ENCODE measurements around the gene PRKCQ.
"Not testable (repeated sequence)": the region's sequence is repeated elsewhere in the genome, so short reads cannot be mapped to it uniquely, and the experiment has no call there.

PRKCQ gene

DNA sequence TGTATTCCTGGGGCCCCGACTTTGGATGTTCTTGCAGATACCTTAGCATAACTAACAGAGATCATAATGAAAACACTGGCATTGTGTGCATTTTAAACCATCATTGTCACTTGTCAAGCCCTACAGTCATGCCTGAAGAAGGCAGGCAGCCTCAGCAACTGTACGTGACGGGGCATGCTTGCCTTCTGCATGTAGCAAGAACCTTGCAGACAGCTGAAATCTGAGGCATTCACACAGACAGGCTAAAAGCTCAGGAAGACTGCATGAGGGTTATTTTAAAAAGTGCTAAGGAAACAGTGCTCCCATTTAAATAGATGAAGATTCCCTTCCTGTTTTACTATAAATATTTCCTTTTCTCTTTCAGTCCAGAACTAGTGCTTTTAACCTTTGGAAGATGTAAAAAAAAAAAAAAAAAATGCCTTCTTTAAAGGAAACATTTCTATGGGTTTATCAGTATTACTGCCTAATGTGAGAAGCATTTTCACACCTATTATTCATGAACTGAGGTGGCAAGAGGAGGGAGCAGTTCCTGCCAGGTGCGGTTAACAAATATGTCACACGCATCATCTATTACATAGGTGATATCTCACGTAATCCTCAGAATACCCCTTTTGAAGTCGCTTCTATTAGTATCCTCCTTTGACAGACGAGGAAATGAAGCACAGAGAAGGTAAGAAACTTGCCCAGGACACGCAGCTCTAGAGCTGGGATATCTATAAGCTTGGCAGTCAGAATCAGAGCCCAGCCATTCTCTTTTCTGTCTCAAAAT is 88.1 kb downstream of the PRKCQ start:
- no peak for DNase-seq (ENCODE audit: low read depth)

DNA sequence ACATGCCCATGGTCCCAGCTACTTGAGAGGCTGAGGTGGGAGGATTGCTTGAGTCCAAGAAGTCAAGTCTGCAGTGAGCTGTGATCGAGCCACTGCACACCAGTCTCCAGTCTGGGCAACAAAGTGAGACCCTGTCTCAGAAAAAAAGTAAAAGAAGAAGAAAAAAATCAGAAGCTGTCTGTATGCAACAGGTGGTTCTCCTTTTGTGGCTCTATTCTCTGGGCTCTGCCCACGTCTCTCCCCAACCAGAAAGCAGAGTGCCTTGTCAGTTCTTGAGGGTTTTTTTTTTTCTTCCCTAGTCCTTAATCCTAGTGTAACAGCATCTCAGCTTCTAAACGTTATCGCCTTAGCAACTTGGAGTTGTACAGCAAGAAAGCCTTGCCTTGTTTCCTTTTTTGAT is 89.5 kb downstream of the PRKCQ start:
- no peak for DNase-seq (ENCODE audit: low read depth)

DNA sequence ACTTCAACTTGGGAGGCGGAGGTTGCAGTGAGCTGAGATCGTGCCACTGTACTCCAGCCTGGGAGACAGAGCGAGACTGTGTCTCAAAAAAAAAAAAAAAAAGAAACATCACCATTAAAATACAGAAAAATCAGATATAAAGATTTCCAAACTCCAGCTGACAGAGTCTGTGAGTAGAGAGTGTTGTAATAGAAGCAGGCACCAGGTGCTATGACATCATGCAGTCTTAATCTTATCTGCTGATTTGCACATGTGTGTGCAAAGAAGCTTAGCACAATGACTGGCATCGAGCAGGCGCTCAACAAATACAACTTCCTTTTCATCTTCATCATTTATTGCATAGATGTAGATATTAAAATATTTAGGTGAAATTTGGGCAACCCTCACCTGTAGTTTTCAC is 92.2 kb downstream of the PRKCQ start:
- no peak for DNase-seq (ENCODE audit: low read depth)

DNA sequence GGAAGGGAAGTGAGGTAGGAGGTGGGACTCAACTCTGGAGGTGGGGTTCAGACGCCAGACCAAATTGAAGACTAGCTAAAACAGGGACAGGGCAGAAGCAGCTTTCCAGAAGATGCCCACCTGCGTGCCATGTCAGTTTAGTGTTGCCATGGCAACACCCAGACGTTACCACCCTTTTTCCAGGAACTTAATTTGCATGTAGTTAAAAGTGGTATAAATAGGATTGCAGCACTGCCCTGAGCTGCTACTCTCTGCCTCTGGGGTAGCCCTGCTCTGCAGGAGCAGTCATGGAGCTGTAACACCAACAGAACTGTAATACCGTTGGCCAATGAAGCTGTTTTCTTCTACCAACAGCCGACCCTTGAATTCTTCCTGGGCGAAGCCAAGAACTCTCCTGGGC is 93.8 kb downstream of the PRKCQ start:
- DNase-seq (ENCODE audit: low read depth), result no peak

DNA sequence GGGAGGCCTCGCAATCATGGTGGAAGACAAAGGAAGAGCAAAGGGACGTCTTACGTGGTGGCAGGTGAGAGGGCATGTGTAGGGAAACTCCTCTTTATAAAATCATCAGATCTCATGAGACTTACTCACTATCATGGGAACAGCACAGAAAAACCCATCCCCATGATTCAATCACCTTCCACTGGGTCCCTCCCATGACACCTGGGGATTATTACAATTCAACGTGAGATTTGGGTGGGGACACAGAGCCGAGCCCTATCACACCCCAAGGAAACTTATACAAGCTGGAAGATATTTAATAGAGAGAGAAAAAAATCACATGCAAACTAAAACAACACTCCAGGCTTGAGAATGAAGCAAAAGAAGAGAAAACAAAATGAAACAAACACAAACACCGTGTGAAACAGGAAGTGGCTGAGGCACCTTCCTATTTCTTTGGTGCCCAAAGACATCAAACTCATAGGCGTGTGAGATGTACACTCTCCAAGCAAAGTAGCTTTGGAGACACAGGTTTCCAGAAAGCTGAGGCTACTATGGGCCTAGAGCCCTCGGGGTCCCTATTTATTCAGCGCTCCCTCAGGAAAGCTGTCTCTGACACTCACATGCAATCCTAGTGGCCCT is 97.2 kb downstream of the PRKCQ start:
- DNase-seq (ENCODE audit: low read depth), result no peak

DNA sequence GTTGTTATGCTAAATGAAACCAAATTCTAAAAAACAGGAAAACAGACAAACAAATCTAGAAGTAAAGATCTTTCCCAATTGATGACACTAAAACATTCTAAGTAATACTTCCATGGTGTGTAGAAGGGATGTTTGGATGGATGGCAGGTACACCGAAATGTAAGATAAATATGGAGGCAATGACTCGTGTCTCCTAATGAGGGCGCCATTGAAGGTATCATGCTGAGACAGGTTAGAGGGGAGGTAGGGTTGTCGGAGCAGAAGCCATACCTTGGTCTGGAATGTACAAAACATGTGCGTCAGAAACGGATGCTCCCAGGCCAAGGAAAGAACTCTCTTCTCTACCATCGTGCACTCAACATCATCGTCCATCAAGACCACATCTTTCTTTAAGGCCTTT is 101.4 kb downstream of the PRKCQ start:
- no peak for DNase-seq (ENCODE audit: low read depth)

DNA sequence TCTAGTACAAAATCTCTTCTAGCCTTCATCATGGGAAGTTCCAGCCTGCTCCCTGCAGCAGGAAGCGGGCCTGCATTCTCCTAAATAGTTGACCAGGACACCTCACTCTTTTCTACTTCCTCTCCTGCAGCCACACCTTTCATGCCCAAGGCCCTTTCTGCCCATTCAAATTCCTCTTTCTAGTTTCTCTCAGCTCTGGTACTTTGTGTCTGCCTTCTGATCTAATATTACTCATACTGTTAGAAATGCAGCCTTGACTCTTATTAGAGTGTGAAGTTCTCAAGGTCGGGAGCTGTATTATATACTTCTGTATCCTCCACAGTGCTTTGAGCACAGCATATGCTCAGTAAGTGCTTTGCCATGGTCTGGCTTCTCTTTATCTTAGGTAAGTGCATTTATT is 103.1 kb downstream of the PRKCQ start:
- DNase-seq (ENCODE audit: low read depth), result no peak

DNA sequence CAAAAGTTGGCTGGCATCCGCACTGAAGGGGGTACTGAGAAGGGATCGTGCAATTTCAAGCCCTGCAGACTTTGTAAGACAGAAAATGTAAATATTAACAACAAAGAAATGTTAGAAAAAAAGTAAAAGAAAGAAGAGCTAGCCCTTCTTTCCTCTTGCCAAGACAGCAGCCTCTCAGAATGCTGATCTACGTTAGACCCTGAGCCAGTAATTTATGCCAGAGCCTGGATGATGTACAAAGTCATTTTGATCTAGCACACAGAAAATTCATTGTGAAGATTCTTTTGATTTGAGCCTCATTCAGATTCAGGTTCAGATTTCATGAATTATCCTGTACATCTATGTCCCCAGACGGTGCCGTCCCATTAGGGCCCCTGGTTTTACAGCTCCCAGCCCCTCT is 105.2 kb downstream of the PRKCQ start:
- no peak for DNase-seq (ENCODE audit: low read depth)

DNA sequence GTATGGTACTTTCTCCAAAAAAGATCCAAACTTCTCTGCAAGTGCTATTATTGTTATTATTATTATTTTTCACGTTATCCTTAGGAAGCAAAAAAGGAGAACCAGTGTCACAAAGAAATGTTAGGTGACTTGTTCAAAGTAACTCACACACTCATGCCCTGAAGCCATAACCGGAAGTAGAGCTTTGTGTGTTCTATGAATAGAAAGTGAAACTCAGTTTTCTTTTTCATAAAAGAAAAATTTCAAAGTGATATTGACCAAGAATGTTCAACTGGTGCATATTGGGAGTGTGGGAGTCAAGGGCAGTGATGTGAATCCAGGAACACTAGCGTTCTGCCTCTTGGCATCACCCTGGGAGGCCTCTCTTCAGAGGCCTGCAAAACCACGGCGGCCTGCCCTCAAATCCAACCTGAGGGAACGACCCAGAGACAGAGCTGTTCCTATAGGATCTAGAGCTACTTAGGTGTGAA is 106.1 kb downstream of the PRKCQ start:
- DNase-seq (ENCODE audit: low read depth), result no peak

DNA sequence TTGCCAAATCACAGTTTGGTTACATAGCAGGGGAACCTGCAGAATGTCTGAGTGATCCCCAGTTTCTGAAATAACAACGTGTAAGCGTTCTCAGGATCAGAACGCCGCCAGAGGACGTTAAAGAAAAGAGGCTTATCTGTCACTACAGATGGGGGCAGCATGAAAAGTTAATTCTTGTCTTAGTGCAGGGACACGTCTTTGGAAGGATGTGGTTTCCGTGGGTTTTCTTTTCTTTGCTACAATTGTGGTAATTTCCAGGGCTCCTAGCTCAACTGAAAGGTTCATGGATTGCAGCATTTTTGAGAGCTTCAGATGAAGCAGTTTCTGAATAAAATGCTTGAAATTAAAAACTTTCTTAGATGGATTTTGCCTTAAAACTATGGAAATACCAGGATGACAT is 106.6 kb downstream of the PRKCQ start:
- DNase-seq (ENCODE audit: low read depth), result no peak

DNA sequence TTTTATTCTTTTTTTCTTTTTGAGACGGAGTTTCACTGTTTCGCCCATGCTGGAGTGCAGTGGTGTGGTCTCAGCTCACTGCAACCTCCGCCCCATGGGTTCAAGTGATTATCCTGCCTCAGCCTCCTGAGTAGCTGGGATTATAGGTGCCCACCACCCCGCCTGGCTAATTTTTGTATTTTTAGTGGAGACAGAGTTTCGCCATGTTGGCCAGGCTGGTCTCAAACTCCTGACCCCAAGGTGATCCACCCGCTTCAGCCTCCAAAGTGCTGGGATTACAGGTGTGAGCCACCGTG is 107.4 kb downstream of the PRKCQ start:
- DNase-seq (ENCODE audit: low read depth), result not testable (repeated sequence)

DNA sequence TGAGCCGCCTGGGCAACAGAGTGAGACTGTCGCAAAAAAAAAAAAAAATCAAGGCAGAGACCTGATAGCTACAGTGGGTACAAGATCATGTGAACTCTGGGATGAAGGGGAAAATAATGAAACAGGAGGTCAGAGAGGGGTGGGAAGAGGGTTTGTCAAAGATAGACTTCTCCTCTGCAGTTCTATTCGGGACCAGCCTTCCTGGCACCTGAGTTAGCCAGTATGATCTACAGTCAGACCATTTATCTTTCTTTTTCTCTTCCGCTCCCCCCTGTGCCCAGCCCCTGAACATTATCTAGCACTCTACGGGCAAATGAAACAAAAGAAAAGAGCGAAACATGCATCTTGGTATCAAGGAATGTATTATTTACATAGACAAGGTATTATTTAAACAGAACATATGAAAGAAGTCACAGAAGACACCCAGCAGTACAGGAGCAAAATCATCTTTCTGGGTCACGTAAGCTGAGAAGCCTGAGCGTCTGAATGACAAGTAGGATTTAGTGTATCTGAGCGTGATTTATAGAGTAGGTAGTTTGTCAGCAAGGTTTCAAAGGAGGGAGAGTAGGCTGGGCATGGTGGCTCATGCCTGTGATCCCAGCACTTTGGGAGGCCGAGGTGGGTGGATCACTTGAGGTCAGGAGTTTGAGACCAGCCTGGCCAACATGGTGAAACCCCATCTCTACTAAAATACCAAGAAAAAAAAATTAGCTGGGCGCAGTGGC is 109.0 kb downstream of the PRKCQ start:
- DNase-seq (ENCODE audit: low read depth), result no peak

DNA sequence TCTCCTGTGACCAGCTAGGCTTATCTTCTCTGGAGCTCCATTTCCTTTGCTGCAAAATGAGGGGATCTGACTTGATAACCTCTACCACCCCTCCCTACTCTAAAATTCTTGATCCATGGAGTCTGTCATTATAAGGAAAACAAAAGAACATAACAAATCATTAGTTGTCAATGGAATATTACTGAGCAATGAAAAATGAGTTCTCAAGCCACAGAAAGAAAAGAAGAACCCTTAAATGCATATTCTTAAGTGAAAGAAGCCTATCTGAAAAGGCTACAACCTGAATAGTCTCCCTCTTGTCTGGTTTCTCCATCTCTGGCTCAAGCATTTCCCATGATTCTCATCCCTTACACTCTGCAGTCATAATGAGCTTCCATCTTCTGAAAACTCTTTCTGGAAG is 110.4 kb downstream of the PRKCQ start:
- no peak for DNase-seq (ENCODE audit: low read depth)

DNA sequence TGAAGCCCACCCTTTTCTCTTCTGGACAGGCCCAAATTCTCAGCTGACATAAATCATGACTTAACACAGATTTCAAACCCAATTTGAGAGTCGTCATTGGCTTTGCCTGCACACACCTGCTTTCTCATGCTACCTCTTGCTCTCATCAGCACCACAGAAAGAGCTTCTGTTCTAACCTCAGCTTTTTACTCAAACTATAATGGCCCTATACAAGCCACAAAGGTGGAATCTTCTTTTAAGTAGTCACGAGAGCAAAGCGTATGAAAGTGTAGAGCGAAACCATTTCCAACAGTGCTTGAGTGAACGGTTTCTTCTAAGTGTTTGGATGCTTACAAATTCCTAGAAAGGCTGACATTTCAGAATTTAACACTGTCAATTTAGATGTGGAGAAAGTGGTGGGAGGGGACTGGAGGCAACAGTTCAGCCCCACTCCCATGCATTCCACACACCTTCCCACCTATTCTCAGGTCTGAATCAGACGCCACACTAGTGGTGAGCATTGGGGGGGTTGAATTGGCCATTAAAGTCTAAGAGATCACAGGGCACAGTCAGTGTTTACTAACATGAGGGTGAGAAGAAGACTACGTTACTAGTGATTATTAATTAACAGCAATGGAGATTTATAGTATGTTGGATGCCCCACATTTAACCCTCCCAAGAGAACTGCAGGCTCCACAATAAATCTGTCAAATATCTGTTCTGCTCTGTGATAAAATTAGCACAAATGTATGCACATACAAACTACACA is 114.0 kb downstream of the PRKCQ start:
- DNase-seq (ENCODE audit: low read depth), result no peak

DNA sequence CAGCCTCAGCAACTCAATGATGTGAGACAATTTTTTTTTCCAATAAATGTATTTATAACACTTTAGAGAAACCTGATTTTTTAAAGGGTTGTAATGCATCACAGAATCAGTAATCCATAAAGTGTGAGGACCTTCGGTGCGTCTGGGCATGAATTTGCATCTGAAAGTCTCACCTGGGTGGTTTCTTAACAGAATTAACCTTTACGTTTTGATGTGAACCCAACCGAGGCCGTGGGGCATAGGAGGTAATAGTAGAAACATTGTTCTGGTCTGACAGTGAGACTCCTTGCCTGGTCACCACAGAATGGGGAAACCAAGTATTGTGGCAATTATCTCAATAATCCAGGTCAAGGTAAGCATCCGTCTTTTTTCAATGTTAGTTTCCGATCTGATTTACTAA is 114.6 kb downstream of the PRKCQ start:
- no peak for DNase-seq (ENCODE audit: low read depth)

DNA sequence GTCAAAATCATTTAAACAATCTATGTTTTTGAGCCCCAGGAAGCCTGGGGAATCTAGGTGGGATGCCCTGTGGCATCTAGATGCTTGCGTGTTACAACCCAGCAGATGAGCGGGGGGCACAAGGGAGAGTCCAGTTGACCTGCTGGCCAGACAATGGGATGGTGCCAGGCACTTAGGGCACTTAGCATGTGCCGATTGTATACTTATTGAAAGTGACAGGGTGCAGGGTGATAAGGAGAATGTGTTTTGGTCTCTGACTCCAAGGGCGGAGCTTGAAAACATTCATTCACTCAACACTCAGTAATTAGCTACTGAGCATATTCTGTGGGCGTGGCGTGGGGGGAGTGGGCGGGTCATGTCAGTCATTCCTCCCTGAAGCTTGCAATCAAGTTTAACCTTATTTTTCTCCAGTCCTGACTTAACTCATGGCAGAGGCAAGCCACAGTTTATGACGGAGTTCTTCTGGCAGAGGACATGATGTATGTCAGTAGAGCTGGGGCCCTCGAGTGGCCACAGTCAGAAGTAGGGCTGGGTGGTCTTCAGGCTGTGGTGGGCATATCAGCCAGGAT is 115.1 kb downstream of the PRKCQ start:
- no peak for DNase-seq (ENCODE audit: low read depth)

DNA sequence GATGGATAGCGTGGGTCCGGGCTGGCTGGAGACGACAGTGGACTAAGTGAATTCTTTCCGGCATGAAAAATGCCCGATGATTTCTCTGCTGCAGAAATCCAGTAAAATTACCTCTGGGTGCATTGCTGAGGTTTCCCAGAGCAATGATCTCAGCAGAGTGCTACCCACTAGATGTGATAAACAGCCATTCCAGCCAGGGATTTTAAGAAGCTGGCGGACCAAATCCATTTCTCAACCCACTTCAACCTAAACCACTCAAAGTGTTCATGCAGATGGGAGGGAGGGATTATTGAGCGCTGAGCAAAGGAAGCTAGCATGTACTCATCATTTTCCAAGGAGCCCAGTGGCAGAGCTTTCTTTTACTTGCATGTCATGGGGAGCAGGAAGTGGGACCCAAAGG is 116.7 kb downstream of the PRKCQ start:
- no peak for DNase-seq (ENCODE audit: low read depth)

DNA sequence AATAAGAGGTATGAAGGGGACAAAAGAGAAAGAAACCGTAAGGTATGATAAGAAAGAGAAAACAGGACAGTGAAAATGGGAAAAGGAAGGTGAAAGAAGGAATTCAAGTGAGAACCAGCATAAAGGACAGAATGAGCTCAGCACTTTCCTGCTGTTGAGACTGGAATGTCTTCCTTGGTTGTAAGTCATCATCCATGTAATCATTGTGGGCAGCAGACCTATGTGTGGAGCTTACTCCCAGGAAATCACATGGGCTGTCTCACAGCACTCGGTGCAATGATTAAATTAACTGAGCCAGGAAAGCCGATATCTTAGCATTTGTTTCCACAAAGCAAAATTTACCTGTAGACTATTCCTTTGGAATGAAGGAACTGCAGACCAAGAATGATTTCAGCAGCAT is 118.1 kb downstream of the PRKCQ start:
- no peak for DNase-seq (ENCODE audit: low read depth)

DNA sequence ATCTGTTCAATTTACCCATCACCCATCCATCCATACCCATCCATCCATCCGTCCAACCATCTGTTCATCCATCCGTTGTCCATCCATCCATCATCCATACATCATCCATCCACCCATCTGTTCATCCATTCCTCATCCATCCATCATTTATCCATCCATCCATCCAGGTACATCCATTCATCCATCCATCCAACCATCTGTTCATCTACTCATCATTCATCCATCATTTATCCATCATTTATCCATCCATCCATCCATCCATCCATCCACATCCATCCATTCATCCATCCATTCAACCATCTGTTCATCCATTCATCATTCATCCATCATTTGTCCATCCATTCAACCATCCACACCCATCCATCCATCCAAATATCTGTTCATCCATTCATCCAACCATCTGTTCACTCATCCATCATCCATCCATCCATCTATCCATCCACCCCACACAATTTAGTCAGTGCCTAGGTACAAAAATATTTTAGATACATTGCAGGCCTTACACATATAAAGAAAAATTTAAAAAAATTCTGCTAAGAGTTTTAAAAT is 119.1 kb downstream of the PRKCQ start:
- no peak for DNase-seq (ENCODE audit: low read depth)

DNA sequence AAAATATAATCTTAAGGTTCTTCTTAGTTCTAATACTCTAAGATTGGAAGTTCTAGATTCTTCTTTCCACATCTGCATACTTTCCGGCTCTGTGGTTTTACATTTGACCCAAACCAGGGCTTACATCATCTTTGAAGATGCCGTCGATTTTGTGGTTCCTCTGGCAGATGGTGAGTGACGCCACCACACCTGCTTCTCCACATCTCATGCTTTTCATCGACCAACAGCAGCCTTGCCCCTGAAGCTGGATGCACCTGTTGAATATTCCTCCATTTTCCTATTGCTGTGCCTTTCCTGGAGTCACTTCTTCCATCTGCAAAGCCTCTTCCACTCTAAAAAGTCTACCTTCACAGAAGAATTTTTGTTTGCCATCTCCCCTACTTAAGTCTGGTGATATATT is 121.3 kb downstream of the PRKCQ start:
- DNase-seq (ENCODE audit: low read depth), result no peak

DNA sequence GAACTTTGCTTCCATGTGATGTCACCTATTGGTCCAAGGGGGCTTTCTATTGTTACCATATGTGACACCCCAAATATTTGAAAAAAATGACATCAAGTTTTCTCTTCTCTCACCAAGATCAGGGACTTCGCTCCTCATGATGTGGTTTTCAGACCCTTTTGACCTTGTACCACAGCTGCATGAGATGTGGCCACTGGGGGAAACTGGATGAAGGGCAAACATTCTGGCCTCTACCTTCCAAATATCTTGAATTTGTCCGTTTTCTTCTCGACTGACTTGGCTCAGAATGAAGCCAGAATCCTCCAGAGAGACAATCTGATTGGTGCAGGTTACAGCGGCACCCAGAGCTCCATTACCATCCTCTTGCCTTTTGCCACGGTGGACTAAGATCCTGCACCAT is 122.7 kb downstream of the PRKCQ start:
- DNase-seq (ENCODE audit: low read depth), result no peak

DNA sequence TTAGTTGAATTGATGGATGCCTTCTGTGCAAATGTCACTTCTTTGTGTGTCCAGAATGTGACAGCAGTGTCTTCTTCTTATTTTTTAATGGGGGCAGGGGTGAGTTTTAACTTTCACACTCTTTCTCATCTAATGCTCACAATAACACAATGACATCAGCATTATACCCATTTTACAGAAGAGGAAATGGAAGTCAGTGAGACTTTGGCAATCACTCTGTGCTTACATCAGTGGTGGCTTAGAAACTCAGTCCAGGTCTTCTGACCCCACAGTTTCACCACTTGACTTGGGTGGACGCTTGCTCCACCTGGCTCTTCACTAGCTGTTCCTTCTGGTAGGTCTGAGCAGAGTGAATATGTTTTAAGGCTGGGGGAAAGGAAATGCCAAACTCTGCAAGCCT is 124.0 kb downstream of the PRKCQ start:
- DNase-seq (ENCODE audit: low read depth), result no peak

Measured in stimulated activated CD8-positive, alpha-beta memory T cell treated with anti-CD3 and anti-CD28 coated beads, Interleukin-7, amount 100 ng/mL, for 24 hours (primary cell).